Measurements from ENCODE around the gene RFX4. TPM values are rescaled to one million over a fixed set of nuclear protein-coding genes. Genes with fewer than 3 reads are reported as not detected.

Gene RFX4
- polyA plus RNA-seq, 2 of the 4 experiments (the other 2 are of a cell fraction): not detected

- no peak for TF ChIP-seq ESRRA (IDR thresholded peaks at IDR 0.05; ENCODE audit: borderline replicate concordance, low read length)
- no peak for TF ChIP-seq EP300 (IDR thresholded peaks at IDR 0.05)
- no peak for TF ChIP-seq NR3C1 (IDR thresholded peaks at IDR 0.05)
- TF ChIP-seq, protein P1, sequence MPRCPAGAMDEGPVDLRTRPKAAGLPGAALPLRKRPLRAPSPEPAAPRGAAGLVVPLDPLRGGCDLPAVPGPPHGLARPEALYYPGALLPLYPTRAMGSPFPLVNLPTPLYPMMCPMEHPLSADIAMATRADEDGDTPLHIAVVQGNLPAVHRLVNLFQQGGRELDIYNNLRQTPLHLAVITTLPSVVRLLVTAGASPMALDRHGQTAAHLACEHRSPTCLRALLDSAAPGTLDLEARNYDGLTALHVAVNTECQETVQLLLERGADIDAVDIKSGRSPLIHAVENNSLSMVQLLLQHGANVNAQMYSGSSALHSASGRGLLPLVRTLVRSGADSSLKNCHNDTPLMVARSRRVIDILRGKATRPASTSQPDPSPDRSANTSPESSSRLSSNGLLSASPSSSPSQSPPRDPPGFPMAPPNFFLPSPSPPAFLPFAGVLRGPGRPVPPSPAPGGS (IDR thresholded peaks at IDR 0.05): no peak
- POLR2A ChIA-PET: no interaction called here
- DNase-seq (ENCODE audit: low read depth in 1 of 2, low spot score in 1 of 2) (no peak), FAIRE-seq (no peak), ATAC-seq (no peak)
- CTCF ChIA-PET: interaction anchor here (0.9 to 1.5 kb wide), 2 partner anchors 9 to 14 kb away, joined by 4 to 9 read pairs; no protein-coding TSS in a partner anchor
- Histone ChIP-seq H3K27ac (no peak overlapping the region), H3K4me1 (no peaks in the 10 kb centered on the region), H3K4me2 (no peak overlapping the region), H3K4me3 (no peak overlapping the region), H3K9me3 (no peaks in the 10 kb centered on the region)
- 71% methylated on average over 7 of the region's 7 CpGs for WGBS (ENCODE audit: missing lambda C conversion rate)
Measured at GRCh38 chr12:106758349-106759110, 175.7 kb downstream of the RFX4 start.

- no peak for DNase-seq (ENCODE audit: low read depth in 1 of 2, low spot score in 1 of 2)
- Histone ChIP-seq H3K4me3 (no peak overlapping the region), H3K4me1 (no peaks in the 10 kb centered on the region), H3K4me2 (no peak overlapping the region), H3K9me3 (no peaks in the 10 kb centered on the region), H3K27ac (no peak overlapping the region)
- FAIRE-seq: no peak
- 80% methylated on average over 7 of the region's 7 CpGs for WGBS (ENCODE audit: missing lambda C conversion rate)
- CTCF ChIA-PET: interaction anchor here (0.9 to 1.0 kb wide), 2 partner anchors 15 to 160 kb away, joined by 3 to 4 read pairs; no protein-coding TSS in a partner anchor
- no peak for ATAC-seq
- TF ChIP-seq HOXB13 (CRISPR knock-in tag; IDR thresholded peaks at IDR 0.05; ENCODE audit: low read depth) (no peak), CBX2 (IDR thresholded peaks at IDR 0.05; ENCODE audit: borderline replicate concordance, low read depth) (no peak), BHLHE40 (IDR thresholded peaks at IDR 0.05; ENCODE audit: low read depth, low read length) (no peak), GATA3 (IDR thresholded peaks at IDR 0.05; ENCODE audit: borderline replicate concordance) (no peak), NFE2L2 (conservative IDR thresholded peaks at IDR 0.05; ENCODE audit: low read length) (no peak), RCOR1 (IDR thresholded peaks at IDR 0.05; ENCODE audit: low read depth, low read length) (no peak), KDM1A (IDR thresholded peaks at IDR 0.05; ENCODE audit: low read depth) (no peak), HOXA7 (CRISPR knock-in tag; IDR thresholded peaks at IDR 0.05) (no peak), TP53 (CRISPR knock-in tag; IDR thresholded peaks at IDR 0.05) (no peak), NPAS2 (CRISPR knock-in tag; IDR thresholded peaks at IDR 0.05; ENCODE audit: borderline replicate concordance) (no peak), SREBF2 (IDR thresholded peaks at IDR 0.05) (no peak), ESRRA (IDR thresholded peaks at IDR 0.05; ENCODE audit: borderline replicate concordance, low read length) (no peak)
- TF ChIP-seq, protein P2, sequence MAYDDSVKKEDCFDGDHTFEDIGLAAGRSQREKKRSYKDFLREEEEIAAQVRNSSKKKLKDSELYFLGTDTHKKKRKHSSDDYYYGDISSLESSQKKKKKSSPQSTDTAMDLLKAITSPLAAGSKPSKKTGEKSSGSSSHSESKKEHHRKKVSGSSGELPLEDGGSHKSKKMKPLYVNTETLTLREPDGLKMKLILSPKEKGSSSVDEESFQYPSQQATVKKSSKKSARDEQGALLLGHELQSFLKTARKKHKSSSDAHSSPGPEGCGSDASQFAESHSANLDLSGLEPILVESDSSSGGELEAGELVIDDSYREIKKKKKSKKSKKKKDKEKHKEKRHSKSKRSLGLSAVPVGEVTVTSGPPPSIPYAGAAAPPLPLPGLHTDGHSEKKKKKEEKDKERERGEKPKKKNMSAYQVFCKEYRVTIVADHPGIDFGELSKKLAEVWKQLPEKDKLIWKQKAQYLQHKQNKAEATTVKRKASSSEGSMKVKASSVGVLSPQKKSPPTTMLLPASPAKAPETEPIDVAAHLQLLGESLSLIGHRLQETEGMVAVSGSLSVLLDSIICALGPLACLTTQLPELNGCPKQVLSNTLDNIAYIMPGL (CRISPR knock-in tag; IDR thresholded peaks at IDR 0.05; ENCODE audit: borderline replicate concordance): no peak
- POLR2A ChIA-PET: no interaction called here
Measured at GRCh38 chr12:106759526-106760183, 176.9 kb downstream of the RFX4 start.

GRCh38 chr12:106760184-106760531 lies 177.4 kb downstream of the RFX4 start:
- Histone ChIP-seq H3K9me3 (no peaks in the 10 kb centered on the region), H3K4me3 (no peak overlapping the region), H3K27ac (no peak overlapping the region), H3K4me1 (no peaks in the 10 kb centered on the region), H3K4me2 (no peak overlapping the region)
- ChIA-PET POLR2A (no interaction called here), CTCF (interaction anchor here (1.0 kb wide), 1 partner anchor 160 kb away, joined by 3 read pairs; no protein-coding TSS in a partner anchor)
- no peak for DNase-seq (ENCODE audit: low read depth in 1 of 2, low spot score in 1 of 2)
- 40% methylated on average over 2 of the region's 2 CpGs for WGBS (ENCODE audit: missing lambda C conversion rate)
- TF ChIP-seq, protein P3, sequence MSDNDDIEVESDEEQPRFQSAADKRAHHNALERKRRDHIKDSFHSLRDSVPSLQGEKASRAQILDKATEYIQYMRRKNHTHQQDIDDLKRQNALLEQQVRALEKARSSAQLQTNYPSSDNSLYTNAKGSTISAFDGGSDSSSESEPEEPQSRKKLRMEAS (IDR thresholded peaks at IDR 0.05): no peak
- TF ChIP-seq RNF2 (IDR thresholded peaks at IDR 0.05; ENCODE audit: borderline replicate concordance, low read depth) (no peak), USF2 (IDR thresholded peaks at IDR 0.05) (no peak), FOSB (CRISPR knock-in tag; IDR thresholded peaks at IDR 0.05) (no peak), HEYL (CRISPR knock-in tag; IDR thresholded peaks at IDR 0.05) (no peak), ZFP36 (IDR thresholded peaks at IDR 0.05; ENCODE audit: borderline replicate concordance, partially characterized antibody) (no peak), JUN (IDR thresholded peaks at IDR 0.05) (no peak), HOXB13 (CRISPR knock-in tag; IDR thresholded peaks at IDR 0.05; ENCODE audit: low read depth) (no peak), KDM5A (IDR thresholded peaks at IDR 0.05) (no peak)
- FAIRE-seq: no peak
- peak in 1 of 2 experiments; percentile 36; a peak in 2 of 6 replicates for ATAC-seq

Measured in A549 (cell line).